ENCODE results near the gene BTBD16.
A peak's percentile ranks its signal among the peaks of the same experiment; 100 is the strongest.

Gene BTBD16

GRCh38 chr10:122294511-122295450, 23.7 kb downstream of the BTBD16 start:
- no peak for DNase-seq

- DNase-seq = no peak
Measured at GRCh38 chr10:122295451-122295809, 24.3 kb downstream of the BTBD16 start.

GRCh38 chr10:122296363-122297120, 25.4 kb downstream of the BTBD16 start:
- no peak for DNase-seq

GRCh38 chr10:122297583-122297982, 26.5 kb downstream of the BTBD16 start:
- DNase-seq = no peak

- DNase-seq = no peak
Measured at GRCh38 chr10:122298206-122298597, 27.1 kb downstream of the BTBD16 start.

GRCh38 chr10:122298598-122299301, 27.7 kb downstream of the BTBD16 start:
- DNase-seq = peak; percentile 84 to 89 (median 84)

GRCh38 chr10:122299423-122300075, 28.5 kb downstream of the BTBD16 start:
- DNase-seq = no peak

GRCh38 chr10:122301055-122301810, 30.1 kb downstream of the BTBD16 start:
- DNase-seq = no peak

GRCh38 chr10:122301811-122302115, 30.7 kb downstream of the BTBD16 start:
- DNase-seq = no peak

GRCh38 chr10:122302315-122302714, 31.2 kb downstream of the BTBD16 start:
- no peak for DNase-seq

- no peak for DNase-seq
Measured at GRCh38 chr10:122303271-122304053, 32.4 kb downstream of the BTBD16 start.

- no peak for DNase-seq
Measured at GRCh38 chr10:122304054-122304579, 33.0 kb downstream of the BTBD16 start.

- DNase-seq = no peak
Measured at GRCh38 chr10:122306282-122306681, 35.2 kb downstream of the BTBD16 start.

GRCh38 chr10:122306744-122307143, 35.6 kb downstream of the BTBD16 start:
- DNase-seq = no peak

- DNase-seq = no peak
Measured at GRCh38 chr10:122307669-122308416, 36.7 kb downstream of the BTBD16 start.

- DNase-seq = no peak
Measured at GRCh38 chr10:122308417-122309141, 37.5 kb downstream of the BTBD16 start.

GRCh38 chr10:122310311-122311050, 39.4 kb downstream of the BTBD16 start:
- DNase-seq = no peak

GRCh38 chr10:122311051-122311410, 39.9 kb downstream of the BTBD16 start:
- no peak for DNase-seq

GRCh38 chr10:122311716-122312115, 40.6 kb downstream of the BTBD16 start:
- no peak for DNase-seq

Measured in suppressor macrophage (primary cell).